DMS114 treated with DMSO at 0.1 percent for 48 hours (cell line): ENCODE data around the gene GATD1.

Experiments
- DNase-seq: peaks from one replicate; lab custom pipeline; 2025; ENCODE audit not compliant: unreplicated experiment; lab: John Stamatoyannopoulos, UW

Gene GATD1

GRCh38 chr11:777288-778255, at the start of gene GATD1:
TSS of gene GATD1 (minus strand) at chr11:777487. CDS start at chr11:777462, 25 bp downstream.
- peak; percentile 28 for DNase-seq

- no peak for DNase-seq
These were observed 49.5 kb upstream of the GATD1 start for GRCh38 chr11:826836-827145.

GRCh38 chr11:826227-826621, 48.9 kb upstream of the GATD1 start:
- DNase-seq = no peak

- no peak for DNase-seq
These were observed 48.3 kb upstream of the GATD1 start for GRCh38 chr11:825366-826226.

GRCh38 chr11:824942-825341, 47.7 kb upstream of the GATD1 start:
- DNase-seq = no peak

- no peak for DNase-seq
These were observed 47.1 kb upstream of the GATD1 start for GRCh38 chr11:824292-824880.

GRCh38 chr11:823441-824291, 46.4 kb upstream of the GATD1 start:
- DNase-seq = no peak

GRCh38 chr11:821512-822371, 44.5 kb upstream of the GATD1 start:
- no peak for DNase-seq

GRCh38 chr11:820655-821511, 43.6 kb upstream of the GATD1 start:
- no peak for DNase-seq

GRCh38 chr11:819943-820649, 42.8 kb upstream of the GATD1 start:
- no peak for DNase-seq

- peak; percentile 26 for DNase-seq
These were observed 42.0 kb upstream of the GATD1 start for GRCh38 chr11:819129-819931.

GRCh38 chr11:818396-819128, 41.3 kb upstream of the GATD1 start, which contains the start of gene PNPLA2:
TSS of gene PNPLA2 (plus strand) at chr11:818914. CDS start at chr11:819719, 805 bp downstream.
- DNase-seq = no peak

- DNase-seq = no peak
These were observed 39.1 kb upstream of the GATD1 start for GRCh38 chr11:816433-816779.

- DNase-seq = no peak
These were observed 38.6 kb upstream of the GATD1 start for GRCh38 chr11:815675-816432.

GRCh38 chr11:813456-814096, 36.3 kb upstream of the GATD1 start:
- DNase-seq = no peak
